Panc1 (cell line): ENCODE data around the gene CCDC80.

Experiments used
- CTCF ChIP-seq: fragments of 450-650 bp; IDR thresholded peaks from 2 replicates; pipeline ENCODE4 v1.5.1; 2017; ENCODE audit warnings: mild to moderate bottlenecking
- POLR2AphosphoS5 ChIP-seq: IDR thresholded peaks from 2 replicates; pipeline ENCODE4 v1.6.1; 2012; ENCODE audit warnings: mild to moderate bottlenecking, low read depth, low read length, moderate library complexity
- REST ChIP-seq, 2 experiments: IDR thresholded peaks; 2 replicates each; pipeline ENCODE4 v1.6.1; 2011 to 2012; ENCODE audit warnings: low read depth in 2 of 2, control low read depth in 1 of 2, low read length in 1 of 2, mild to moderate bottlenecking in 1 of 2, moderate library complexity in 1 of 2; ENCODE audit not compliant: insufficient read depth in 1 of 2
- SIN3A ChIP-seq: IDR thresholded peaks from 2 replicates; pipeline ENCODE4 v1.6.1; 2012; ENCODE audit warnings: low read depth, mild to moderate bottlenecking, low read length, moderate library complexity, borderline replicate concordance; ENCODE audit not compliant: insufficient read depth
- TCF7L2 ChIP-seq: IDR thresholded peaks from 2 replicates; pipeline ENCODE4 v1.6.1; 2011; ENCODE audit warnings: mild to moderate bottlenecking, low read depth, low read length, inconsistent platforms

- no peak for TF ChIP-seq CTCF
- TF ChIP-seq REST (IDR thresholded peaks at IDR 0.05; ENCODE audit: insufficient read depth in 1 of 2, low read depth in 2 of 2, low read length in 1 of 2) = no peak
- no peak for TF ChIP-seq POLR2AphosphoS5
- no peak for TF ChIP-seq SIN3A
- no peak for TF ChIP-seq TCF7L2
Measured at GRCh38 chr3:112569265-112569664, 71.7 kb downstream of the CCDC80 start.
